ENCODE data around the gene DDI2. TPM values are rescaled to one million over a fixed set of nuclear protein-coding genes. Genes with fewer than 3 reads are reported as not detected.

The DDI2 gene
- total RNA-seq, 1 donor from 2014 or later, result 18.9 TPM

- no peak for DNase-seq
These were observed 87.4 kb downstream of the DDI2 start for GRCh38 chr1:15704526-15705183.

GRCh38 chr1:15705184-15705566 lies 87.9 kb downstream of the DDI2 start:
- DNase-seq, result no peak

GRCh38 chr1:15706751-15707150 lies 89.5 kb downstream of the DDI2 start:
- DNase-seq, result no peak

DNA sequence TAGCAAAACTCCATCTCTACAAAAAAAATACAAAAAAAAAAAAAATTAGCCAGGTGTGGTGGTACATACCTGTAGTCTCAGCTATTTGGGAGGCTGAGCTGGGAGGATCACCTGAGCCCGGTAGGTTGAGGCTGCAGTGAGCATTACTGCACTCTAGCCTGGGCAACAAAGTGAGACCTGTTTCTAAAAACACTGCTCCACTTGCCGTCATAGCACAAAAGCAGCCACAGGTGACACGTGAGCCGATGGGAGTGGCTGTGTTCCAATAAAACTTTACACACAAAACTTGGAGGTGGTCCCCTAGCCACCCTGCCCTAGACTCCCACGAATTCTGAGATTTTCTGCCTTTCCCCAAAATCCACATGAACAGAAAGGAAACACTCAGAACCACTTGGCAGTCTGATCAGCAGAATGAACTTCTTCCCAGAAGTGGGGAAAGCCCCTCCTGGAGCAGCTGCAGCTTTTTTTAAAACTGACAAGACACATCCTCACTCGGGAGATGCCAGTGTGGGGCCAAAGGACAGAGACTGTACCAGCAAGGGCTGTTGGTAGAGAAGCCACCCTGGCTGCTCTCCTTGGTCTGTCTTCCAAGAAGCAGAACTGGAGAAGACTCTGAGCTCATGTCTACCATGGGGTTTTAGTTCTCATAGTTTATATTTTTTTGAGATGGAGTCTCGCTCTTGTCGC lies 90.1 kb downstream of the DDI2 start:
- DNase-seq, result no peak

DNA sequence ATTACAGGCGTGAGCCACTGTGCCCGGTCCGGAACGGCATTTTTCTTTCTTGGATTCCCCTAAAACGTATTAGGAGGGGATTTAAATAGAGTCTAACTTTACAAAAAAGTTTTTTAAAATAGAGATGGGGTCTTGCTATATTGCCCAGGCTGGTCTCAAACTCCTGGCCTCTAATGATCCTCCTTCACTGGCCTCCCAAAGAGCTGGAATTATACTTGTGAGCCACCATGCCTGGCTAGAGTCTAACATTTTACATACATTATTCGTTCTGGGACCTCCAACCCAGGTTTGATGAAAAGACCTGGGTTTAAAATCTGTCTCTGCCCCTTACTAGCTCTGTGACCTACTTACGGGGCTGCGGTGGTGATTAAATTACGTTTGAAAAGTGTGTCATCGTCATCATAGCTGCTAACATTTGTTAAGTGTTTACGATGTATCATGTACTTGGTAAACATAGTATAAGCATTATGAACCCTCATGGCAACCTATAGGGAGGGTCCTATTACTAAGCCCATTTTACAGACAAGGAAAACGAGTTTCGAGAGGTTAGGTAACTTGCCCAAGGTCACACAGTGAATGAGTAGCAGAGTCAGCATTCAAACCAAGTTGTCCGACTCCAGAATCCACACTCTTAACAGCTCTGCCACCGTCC lies 91.4 kb downstream of the DDI2 start:
- no peak for DNase-seq

GRCh38 chr1:15709226-15709625 lies 92.0 kb downstream of the DDI2 start:
- no peak for DNase-seq

DNA sequence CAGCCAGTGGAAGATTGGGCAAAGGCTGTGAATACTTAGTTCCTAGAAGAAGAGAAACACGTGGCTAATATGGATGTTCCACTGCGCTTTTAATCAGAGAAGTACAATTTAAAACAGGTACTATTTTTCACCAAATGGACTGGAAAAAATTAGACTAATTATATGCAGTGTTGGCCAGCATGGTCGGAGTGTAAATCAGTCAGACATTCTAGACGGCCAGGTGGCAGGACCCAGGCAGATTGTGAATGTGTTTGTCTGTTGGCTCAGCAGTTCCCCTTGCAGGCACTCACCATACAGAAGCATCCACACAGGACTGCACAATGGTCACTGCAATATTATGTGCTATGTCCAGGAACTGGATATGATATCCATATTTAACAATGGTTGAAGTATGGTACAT lies 94.9 kb downstream of the DDI2 start:
- DNase-seq, result no peak

- DNase-seq, result no peak
These were observed 97.3 kb downstream of the DDI2 start for GRCh38 chr1:15714406-15715136.

- DNase-seq, result no peak
These were observed 100.3 kb downstream of the DDI2 start for GRCh38 chr1:15717418-15718125.

DNA sequence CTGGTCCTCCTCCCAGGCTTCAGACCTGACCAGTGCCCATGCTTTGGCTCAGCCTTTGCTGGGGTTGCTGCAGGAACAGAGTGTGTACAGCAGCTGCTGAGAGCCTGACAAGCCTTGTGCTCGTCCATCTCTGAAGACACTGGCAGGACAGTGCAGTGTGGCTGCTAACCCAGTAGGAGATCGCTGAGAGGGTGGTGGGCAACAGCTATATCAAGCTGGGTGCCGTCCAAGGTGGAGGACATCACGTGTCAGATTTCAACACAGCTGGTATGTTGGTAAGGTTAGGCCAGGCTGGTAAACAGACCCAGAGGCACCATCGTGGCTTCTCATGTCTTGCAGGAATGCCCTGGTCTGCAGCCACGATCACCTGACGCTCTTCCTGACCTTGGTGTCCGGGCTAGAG lies 100.9 kb downstream of the DDI2 start:
- no peak for DNase-seq

Other genes with a start within 250 kb of the DDI2 start
- 54.1 and 66.8 TPM in 2 replicates for gene EFHD2, start 207.6 kb upstream of the DDI2 start, total RNA-seq
- gene CTRC, start 179.0 kb upstream of the DDI2 start, total RNA-seq, result not detected in 2 replicates
- not detected in 2 replicates for gene CELA2A, start 160.7 kb upstream of the DDI2 start, total RNA-seq
- gene CELA2B, start 141.4 kb upstream of the DDI2 start, total RNA-seq, result not detected in 2 replicates
- gene CASP9, start 93.2 kb upstream of the DDI2 start, total RNA-seq, result 5.5 and 11.9 TPM in 2 replicates
- gene DNAJC16, start 90.6 kb upstream of the DDI2 start, total RNA-seq, result 15.1 and 16.8 TPM in 2 replicates
- 0.34 and 1.2 TPM in 2 replicates for gene AGMAT, start 32.4 kb upstream of the DDI2 start, total RNA-seq
- gene PLEKHM2, start 66.9 kb downstream of the DDI2 start, total RNA-seq, result 61.8 and 77.2 TPM in 2 replicates
- gene SLC25A34, start 118.8 kb downstream of the DDI2 start, total RNA-seq, result 0.33 and 1.7 TPM in 2 replicates
- not detected in 2 replicates for gene TMEM82, start 125.0 kb downstream of the DDI2 start, total RNA-seq
- gene FBLIM1, start 141.3 kb downstream of the DDI2 start, total RNA-seq, result 195 and 296 TPM in 2 replicates
- 2.1 and 3.4 TPM in 2 replicates for gene UQCRHL, start 190.2 kb downstream of the DDI2 start, total RNA-seq
- 22.0 and 28.1 TPM in 2 replicates for gene SPEN, start 230.2 kb downstream of the DDI2 start, total RNA-seq